Activated naive CD4-positive, alpha-beta T cell treated with Interleukin-2 at 50 U/mL for 16 hours (primary cell): ENCODE measurements around the gene INAFM1.
"Not testable (repeated sequence)": the region's sequence is repeated elsewhere in the genome, so short reads cannot be mapped to it uniquely, and the experiment has no call there.

ENCODE experiments used
- DNase-seq: peaks from one replicate; pipeline ENCODE4 v3.0.0-alpha.2; 2020

INAFM1 gene

GRCh38 chr19:47241919-47242577 is 32.6 kb upstream of the INAFM1 start:
- DNase-seq = no peak

- no peak for DNase-seq
Observed at GRCh38 chr19:47243364-47243775, 31.3 kb upstream of the INAFM1 start.

GRCh38 chr19:47243776-47244547 is 30.7 kb upstream of the INAFM1 start:
- peak; percentile 91 for DNase-seq

GRCh38 chr19:47247308-47247990 is 27.2 kb upstream of the INAFM1 start:
- DNase-seq = peak; percentile 82

- DNase-seq = not testable (repeated sequence)
Observed at GRCh38 chr19:47253016-47253415, 21.7 kb upstream of the INAFM1 start.

GRCh38 chr19:47253467-47253881 is 21.2 kb upstream of the INAFM1 start:
- DNase-seq = no peak

GRCh38 chr19:47253970-47254369 is 20.7 kb upstream of the INAFM1 start:
- DNase-seq = no peak

GRCh38 chr19:47255879-47256692 is 18.6 kb upstream of the INAFM1 start, which contains the start of gene CCDC9:
Gene CCDC9, plus strand, starts transcription at chr19:47256525. Its CDS starts 1,876 bp downstream, at chr19:47258401.
- peak; percentile 95 for DNase-seq

- DNase-seq = peak; percentile 99
Observed at GRCh38 chr19:47256693-47257410, 17.8 kb upstream of the INAFM1 start.

- no peak for DNase-seq
Observed at GRCh38 chr19:47257411-47258169, 17.1 kb upstream of the INAFM1 start.

- no peak for DNase-seq
Observed at GRCh38 chr19:47258434-47258833, 16.3 kb upstream of the INAFM1 start.

GRCh38 chr19:47258895-47259555 is 15.7 kb upstream of the INAFM1 start:
- no peak for DNase-seq

GRCh38 chr19:47260476-47260875 is 14.2 kb upstream of the INAFM1 start:
- DNase-seq = no peak

- not testable (repeated sequence) for DNase-seq
Observed at GRCh38 chr19:47261946-47262793, 12.5 kb upstream of the INAFM1 start.

GRCh38 chr19:47264629-47265028 is 10.1 kb upstream of the INAFM1 start:
- DNase-seq = no peak

GRCh38 chr19:47266401-47266941 is 8.2 kb upstream of the INAFM1 start:
- DNase-seq = no peak

- no peak for DNase-seq
Observed at GRCh38 chr19:47267350-47267759, 7.3 kb upstream of the INAFM1 start.

- no peak for DNase-seq
Observed at GRCh38 chr19:47268028-47268427, 6.7 kb upstream of the INAFM1 start.

GRCh38 chr19:47269596-47269995 is 5.1 kb upstream of the INAFM1 start:
- DNase-seq = no peak
